Measurements from ENCODE around the gene LURAP1L. TPM values are rescaled to one million over a fixed set of nuclear protein-coding genes. Genes with fewer than 3 reads are reported as not detected.

Gene LURAP1L
- total RNA-seq, 3 donors from 2014 or later, result not detected

DNA sequence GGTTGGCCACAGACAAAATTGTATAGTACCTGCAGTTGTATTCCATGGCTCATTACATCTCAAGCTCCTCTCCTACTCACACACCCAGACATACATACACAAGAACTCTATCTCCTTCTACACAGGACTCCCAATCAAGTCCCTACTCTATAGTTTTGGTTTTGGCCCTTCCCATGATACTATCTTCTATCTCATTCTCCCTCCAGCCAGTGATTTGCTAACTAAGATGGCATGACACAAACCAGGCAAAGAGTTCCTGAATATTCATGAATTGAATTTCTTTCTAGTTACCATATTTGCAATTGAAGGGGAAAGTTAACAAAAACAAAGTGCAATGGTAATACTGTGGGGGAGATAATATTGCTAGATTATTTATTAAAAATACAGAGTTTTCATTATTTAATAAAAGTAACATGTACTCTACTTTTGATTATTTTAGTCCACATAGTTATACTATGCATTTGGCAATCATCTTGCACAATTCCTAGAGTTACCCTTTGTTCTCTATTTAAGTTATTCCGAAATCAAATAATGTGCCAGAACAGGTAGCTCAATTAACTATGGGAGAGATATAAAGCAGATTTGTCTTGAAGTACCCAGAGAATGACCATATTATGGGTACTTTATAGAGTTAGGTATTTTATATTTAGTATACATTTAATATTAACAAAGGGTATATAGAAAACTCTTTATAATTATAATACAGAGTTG lies 9.6 kb upstream of the LURAP1L start:
- Mint-ChIP-seq H3K4me1 (ENCODE audit: low read depth) (no peaks in the 10 kb centered on the region), H3K27me3 (ENCODE audit: low read depth) (no peaks in the 10 kb centered on the region), H3K9me3 (peaks cover 7% of the 10 kb centered on the region), H3K4me3 (no peak overlapping the region), H3K36me3 (ENCODE audit: insufficient read depth) (no peaks in the 10 kb centered on the region)
- no peak for DNase-seq
- ATAC-seq, result no peak

GRCh38 chr9:12766357-12766756 lies 8.5 kb upstream of the LURAP1L start:
- ATAC-seq (no peak), DNase-seq (no peak)
- Mint-ChIP-seq H3K36me3 (ENCODE audit: insufficient read depth) (no peaks in the 10 kb centered on the region), H3K4me3 (no peak overlapping the region), H3K9me3 (peaks cover 5% of the 10 kb centered on the region), H3K4me1 (ENCODE audit: low read depth) (no peaks in the 10 kb centered on the region), H3K27me3 (ENCODE audit: low read depth) (no peaks in the 10 kb centered on the region)

DNA sequence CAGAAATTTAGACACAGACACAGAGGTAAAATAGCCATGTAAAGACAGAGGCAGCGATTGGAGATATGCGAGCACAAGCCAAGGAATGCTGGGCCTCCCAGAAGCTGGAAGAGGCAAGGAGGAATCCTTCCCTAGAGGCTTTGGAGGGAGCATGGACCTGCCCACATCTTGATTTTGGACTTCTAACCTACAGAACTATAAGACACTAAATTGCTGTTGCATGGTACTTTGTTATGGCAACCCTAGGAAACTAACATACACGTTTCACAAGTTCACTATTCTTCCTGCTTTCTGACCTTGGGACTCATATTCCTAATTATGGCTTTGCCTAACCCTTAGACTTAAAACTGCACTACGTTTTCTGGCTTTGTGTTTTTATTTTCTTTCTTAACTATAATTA lies 4.6 kb upstream of the LURAP1L start:
- no peaks in the 10 kb centered on the region for H3K4me1 Mint-ChIP-seq (ENCODE audit: low read depth)
- peaks cover 4% of the 10 kb centered on the region for H3K9me3 Mint-ChIP-seq
- ATAC-seq, result no peak
- H3K27me3 Mint-ChIP-seq (ENCODE audit: low read depth), result peaks cover 5% of the 10 kb centered on the region
- no peaks in the 10 kb centered on the region for H3K36me3 Mint-ChIP-seq (ENCODE audit: insufficient read depth)
- no peak overlapping the region for H3K4me3 Mint-ChIP-seq
- DNase-seq, result no peak

DNA sequence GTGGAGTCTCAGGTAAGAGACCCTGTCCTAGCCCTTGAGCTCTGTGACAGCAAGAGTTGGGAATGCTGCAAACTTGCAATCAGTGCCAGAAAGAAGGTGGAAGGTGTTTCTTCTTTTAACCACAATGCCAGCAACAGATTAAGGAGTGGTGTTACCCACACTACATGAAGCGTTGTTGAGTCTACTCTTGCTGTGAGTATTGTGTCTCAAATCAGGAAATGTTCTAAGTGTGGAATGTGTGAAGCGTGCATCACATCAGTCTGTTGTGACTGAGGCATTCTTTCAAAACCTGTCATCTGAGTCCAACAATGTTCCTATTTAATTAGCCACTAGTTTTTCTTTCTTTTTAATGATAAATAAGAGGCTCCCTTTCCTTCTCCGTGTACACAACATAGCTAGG lies 2.9 kb upstream of the LURAP1L start:
- Mint-ChIP-seq H3K27me3 (ENCODE audit: low read depth) (peaks cover 16% of the 10 kb centered on the region), H3K4me1 (ENCODE audit: low read depth) (no peaks in the 10 kb centered on the region), H3K4me3 (no peak overlapping the region), H3K36me3 (ENCODE audit: insufficient read depth) (no peaks in the 10 kb centered on the region), H3K9me3 (peaks cover 4% of the 10 kb centered on the region)
- DNase-seq, result no peak
- ATAC-seq, result no peak

DNA sequence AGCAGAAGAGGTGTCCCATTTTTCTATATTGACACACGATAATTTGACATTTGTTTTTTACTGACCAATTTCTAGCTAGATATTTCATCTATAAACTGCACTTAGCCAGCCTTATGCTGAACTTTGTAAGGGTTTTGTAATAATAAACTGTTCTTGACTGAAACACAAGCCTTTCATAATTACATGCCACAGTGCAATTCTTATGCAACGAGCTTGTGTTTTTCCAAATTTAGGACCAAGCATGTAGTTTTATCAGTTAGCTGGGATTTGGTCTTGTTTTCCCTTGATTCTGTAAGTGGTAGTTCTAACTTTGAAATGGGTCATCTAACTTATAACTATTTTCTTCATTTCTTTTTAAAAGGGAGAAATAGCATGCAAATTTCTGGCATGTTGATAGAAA lies 1.3 kb upstream of the LURAP1L start:
- H3K4me1 Mint-ChIP-seq (ENCODE audit: low read depth), result no peaks in the 10 kb centered on the region
- no peak for ATAC-seq
- H3K36me3 Mint-ChIP-seq (ENCODE audit: insufficient read depth), result no peaks in the 10 kb centered on the region
- H3K4me3 Mint-ChIP-seq, result no peak overlapping the region
- H3K9me3 Mint-ChIP-seq, result peaks cover 4% of the 10 kb centered on the region
- peaks cover 16% of the 10 kb centered on the region for H3K27me3 Mint-ChIP-seq (ENCODE audit: low read depth)
- DNase-seq, result no peak

DNA sequence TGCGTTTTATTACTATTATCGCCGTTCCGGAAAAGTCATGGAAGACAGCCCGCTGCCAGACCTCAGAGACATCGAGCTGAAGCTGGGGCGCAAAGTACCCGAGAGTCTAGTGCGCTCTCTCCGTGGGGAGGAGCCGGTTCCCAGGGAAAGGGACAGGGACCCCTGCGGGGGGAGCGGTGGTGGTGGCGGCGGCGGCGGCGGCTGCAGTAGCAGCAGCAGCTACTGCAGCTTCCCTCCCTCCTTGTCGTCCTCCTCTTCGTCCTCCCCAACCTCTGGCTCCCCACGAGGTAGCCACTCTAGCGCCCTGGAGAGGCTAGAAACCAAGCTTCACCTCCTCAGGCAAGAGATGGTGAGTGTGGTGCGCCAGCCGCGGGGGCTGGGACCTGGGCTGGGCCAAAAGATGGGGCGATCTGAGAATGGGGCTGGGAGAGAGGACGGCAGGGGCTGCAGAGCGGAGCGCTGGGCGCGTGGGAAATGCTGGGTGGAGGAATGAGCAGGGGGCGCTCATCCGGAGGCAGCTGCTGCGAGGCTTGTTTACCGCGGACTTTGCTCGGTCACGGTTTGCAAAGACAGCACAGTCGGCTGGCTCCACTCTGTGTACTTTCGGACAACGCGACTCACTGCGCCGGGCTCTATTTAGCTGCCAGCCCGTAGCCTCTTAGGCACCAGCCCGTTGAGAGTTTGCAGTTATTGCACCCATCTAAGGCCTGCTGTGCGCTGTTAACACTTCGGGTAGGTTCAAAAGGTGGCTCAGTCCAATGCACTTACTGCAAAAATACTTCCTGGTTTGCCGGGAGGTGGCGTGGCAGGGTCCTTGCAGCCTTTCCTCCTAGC lies 1.1 kb downstream of the LURAP1L start:
- peaks cover 16% of the 10 kb centered on the region for H3K27me3 Mint-ChIP-seq (ENCODE audit: low read depth)
- no peaks in the 10 kb centered on the region for H3K4me1 Mint-ChIP-seq (ENCODE audit: low read depth)
- no peak for DNase-seq
- H3K4me3 Mint-ChIP-seq, result no peak overlapping the region
- no peak for ATAC-seq
- no peaks in the 10 kb centered on the region for H3K36me3 Mint-ChIP-seq (ENCODE audit: insufficient read depth)
- peaks cover 4% of the 10 kb centered on the region for H3K9me3 Mint-ChIP-seq

DNA sequence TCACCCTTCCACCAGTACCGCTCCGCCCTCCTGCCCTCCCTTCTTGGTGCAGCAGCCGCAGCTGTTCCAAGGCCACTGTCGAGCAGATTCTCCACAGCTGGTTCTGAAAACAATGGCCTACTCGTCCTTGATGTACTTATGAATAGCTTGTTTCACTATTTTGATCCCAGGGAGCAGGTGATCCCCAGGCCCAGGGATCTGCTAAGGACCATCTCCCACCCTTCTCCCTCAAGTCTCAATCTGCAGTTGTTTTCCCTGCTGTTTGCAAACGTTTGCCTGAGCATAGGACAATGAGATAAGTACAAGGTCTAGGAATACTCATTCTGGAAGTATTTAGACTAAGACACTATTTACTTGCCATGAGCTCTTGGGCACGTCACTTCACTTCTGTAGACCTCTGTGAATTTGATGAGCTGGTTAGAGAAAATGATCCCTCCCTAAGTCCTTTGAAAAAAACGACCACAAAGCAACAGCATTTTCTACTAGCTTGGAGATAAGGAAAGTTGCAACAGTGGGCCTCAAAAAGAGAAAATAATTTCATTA lies 1.8 kb downstream of the LURAP1L start:
- no peaks in the 10 kb centered on the region for H3K4me1 Mint-ChIP-seq (ENCODE audit: low read depth)
- DNase-seq (no peak), ATAC-seq (no peak)
- H3K4me3 Mint-ChIP-seq, result no peak overlapping the region
- no peaks in the 10 kb centered on the region for H3K36me3 Mint-ChIP-seq (ENCODE audit: insufficient read depth)
- H3K27me3 Mint-ChIP-seq (ENCODE audit: low read depth), result peaks cover 16% of the 10 kb centered on the region
- peaks cover 8% of the 10 kb centered on the region for H3K9me3 Mint-ChIP-seq

DNA sequence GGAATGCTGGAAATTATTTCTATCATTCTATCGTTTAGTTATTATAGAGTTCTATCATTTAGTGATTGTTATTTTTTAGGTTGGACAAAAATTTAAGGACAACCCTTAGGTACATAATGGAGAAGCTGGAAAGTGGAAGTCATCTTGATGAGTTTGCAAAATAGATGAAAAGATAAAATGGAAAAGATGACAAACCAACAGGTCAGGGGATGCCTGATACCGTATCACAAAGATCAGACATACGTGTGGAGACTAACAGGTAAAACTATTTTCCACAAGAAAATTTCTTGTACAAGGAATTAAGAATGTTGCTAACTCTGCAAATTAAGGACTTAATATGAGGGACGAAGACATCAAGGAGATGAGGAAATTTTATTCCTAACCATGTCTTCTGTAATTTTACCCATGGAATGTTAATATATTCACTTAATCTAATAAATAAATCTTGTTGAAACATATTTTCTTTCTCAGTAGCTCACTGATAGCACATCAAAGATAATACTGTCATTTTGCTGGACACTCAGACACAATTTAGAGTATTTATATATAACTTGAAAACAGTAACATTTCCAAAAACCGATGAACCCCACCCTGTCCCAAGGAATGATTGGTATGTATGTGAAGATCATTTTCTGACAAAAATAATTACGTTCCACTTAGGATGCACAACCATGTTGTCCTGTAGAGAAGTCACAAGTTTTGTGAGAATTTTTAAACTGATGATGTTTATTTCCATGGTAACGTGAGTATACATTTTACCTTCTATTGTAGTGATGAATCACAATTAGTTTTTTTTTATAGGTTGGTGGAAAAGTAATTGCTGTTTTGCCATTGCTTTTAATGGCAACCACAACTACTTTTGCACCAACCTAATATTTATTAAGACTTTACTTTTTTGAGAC lies 2.6 kb downstream of the LURAP1L start:
- no peak for ATAC-seq

GRCh38 chr9:12778389-12778788 lies 3.6 kb downstream of the LURAP1L start:
- Mint-ChIP-seq H3K4me3 (no peak overlapping the region), H3K27me3 (ENCODE audit: low read depth) (peaks cover 16% of the 10 kb centered on the region), H3K9me3 (peaks cover 6% of the 10 kb centered on the region), H3K36me3 (ENCODE audit: insufficient read depth) (no peaks in the 10 kb centered on the region), H3K4me1 (ENCODE audit: low read depth) (no peaks in the 10 kb centered on the region)
- ATAC-seq, result no peak
- DNase-seq, result no peak

More for the DNA sequence above, 2.6 kb downstream of the LURAP1L start:
- no peak for DNase-seq
- H3K36me3 Mint-ChIP-seq (ENCODE audit: insufficient read depth), result no peaks in the 10 kb centered on the region
- peaks cover 10% of the 10 kb centered on the region for H3K9me3 Mint-ChIP-seq
- H3K4me1 Mint-ChIP-seq (ENCODE audit: low read depth), result no peaks in the 10 kb centered on the region
- H3K27me3 Mint-ChIP-seq (ENCODE audit: low read depth), result peaks cover 16% of the 10 kb centered on the region
- H3K4me3 Mint-ChIP-seq, result no peak overlapping the region

DNA sequence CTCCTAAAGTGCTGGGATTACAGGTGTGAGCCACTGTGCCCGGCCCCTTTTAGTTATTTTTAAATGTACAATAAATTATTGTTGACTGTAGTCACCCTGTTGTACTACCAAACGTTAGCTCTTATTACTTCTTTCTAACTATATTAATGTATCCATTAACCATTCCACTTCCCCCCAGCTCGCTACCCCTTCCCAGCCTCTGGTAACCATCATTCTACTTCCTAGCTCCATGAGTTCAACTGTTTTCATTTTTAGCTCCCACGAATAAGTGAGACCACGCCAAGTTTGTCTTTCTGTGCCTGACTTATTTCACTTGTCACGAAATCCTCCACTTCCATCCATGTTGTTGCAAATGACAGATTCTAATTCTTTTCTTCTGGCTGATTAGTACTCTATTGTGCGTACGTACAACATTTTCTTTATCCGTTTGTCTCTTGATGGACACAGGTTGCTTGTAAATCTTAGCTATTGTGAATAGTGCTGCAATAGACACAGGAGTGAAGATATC lies 6.5 kb downstream of the LURAP1L start:
- Mint-ChIP-seq H3K27me3 (ENCODE audit: low read depth) (peaks cover 5% of the 10 kb centered on the region), H3K4me1 (ENCODE audit: low read depth) (no peaks in the 10 kb centered on the region), H3K36me3 (ENCODE audit: insufficient read depth) (no peaks in the 10 kb centered on the region), H3K4me3 (no peak overlapping the region), H3K9me3 (peaks cover 18% of the 10 kb centered on the region)
- DNase-seq, result no peak
- no peak for ATAC-seq

DNA sequence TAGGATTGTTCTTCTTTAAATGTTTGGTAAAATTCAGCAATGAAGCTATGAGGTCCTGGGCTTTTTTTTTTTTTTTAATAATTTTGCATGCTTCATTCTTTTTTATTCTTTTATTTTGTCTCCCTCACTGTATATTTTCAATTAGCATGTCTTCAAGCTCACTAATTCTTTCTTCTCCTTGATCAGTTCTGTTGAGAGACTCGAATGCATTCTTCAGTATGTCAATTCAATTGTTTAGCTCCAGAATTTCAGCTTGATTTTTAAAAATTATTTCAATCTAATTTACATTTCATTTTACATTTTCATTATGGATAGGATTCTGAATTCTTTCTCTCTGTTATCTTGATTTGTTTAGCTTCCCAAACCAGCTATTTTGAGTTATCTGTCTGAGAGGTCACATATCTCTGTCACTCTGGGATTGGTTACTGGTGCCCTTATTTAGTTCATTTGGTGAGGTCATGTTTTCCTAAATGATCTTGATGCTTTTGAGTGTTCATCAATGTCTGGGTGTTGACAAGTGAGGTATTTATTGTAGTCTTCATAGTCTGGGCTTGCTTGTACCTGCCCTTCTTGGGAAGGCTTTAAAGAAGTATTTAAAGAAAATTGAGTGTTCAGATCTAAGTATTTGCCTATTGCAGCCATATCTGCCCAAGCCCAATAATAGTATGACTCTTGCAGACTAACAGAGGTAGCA lies 9.1 kb downstream of the LURAP1L start:
- no peaks in the 10 kb centered on the region for H3K36me3 Mint-ChIP-seq (ENCODE audit: insufficient read depth)
- no peak overlapping the region for H3K4me3 Mint-ChIP-seq
- DNase-seq (no peak), ATAC-seq (no peak)
- no peaks in the 10 kb centered on the region for H3K27me3 Mint-ChIP-seq (ENCODE audit: low read depth)
- no peaks in the 10 kb centered on the region for H3K4me1 Mint-ChIP-seq (ENCODE audit: low read depth)
- peaks cover 18% of the 10 kb centered on the region for H3K9me3 Mint-ChIP-seq

DNA sequence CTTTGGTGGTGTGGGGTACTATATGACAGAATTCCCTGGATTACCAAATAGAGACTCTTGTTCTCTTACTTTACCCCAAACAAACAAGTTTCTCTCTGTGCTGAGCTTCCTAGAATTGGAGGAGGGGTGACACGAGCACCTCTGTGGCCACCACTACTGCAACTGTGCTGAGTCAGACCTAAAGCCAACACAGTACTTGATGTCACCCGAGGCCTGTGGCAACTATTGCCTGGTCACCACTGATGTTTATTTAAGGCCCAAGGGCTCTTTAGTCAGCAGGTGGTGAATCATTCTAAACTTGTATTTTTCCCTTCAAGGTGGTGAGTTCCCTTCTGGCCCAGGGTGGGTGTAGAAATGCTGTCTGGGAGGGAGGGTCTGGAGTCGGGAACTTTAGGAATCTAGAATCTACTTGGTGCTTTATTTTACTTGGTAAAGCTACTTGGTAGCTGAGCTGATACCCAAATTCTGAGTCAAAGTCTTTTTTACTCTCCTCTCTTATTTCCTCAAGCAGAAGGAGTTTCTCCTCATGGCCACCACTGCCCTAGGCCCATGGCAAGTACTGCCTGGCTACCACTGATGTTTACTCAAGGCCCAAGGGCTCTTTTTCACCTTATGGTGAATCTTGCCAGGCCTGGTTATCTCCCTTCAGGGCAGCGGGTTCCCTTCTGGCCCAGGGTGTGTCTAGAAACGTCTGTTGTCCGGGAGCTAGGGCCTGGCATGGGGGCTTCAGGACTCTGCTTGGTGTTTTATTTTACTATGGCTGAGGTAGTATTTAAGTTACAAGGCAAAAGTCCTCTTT lies 9.8 kb downstream of the LURAP1L start:
- Mint-ChIP-seq H3K4me1 (ENCODE audit: low read depth) (no peaks in the 10 kb centered on the region), H3K36me3 (ENCODE audit: insufficient read depth) (no peaks in the 10 kb centered on the region), H3K27me3 (ENCODE audit: low read depth) (no peaks in the 10 kb centered on the region), H3K4me3 (no peak overlapping the region), H3K9me3 (peaks cover 18% of the 10 kb centered on the region)
- ATAC-seq (no peak), DNase-seq (no peak)

DNA sequence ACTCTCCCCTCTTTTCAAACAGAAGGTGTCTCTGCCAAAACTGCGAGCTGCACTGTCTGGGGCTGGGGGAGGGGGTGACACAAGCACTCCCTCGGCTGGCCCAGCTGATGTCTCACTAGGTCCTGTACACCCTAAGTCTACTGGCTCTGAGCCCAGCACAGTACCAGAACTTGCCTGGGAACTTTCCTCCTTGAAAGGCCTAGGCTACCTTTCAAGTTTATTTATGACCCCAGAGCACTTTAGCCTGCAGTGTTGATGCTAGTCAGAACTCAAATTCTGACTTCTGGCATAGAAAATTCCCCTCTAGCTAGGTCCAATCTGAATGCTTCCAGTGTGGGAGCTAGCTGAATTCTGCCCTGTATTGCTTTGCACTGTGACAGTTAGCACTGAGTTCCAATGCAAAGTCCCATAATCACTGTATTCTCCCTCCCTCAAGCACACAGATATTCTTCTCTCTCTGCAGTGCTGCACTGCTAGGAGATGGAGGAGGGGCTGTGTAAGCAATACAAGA lies 10.5 kb downstream of the LURAP1L start:
- H3K4me3 Mint-ChIP-seq, result no peak overlapping the region
- DNase-seq, result no peak
- H3K4me1 Mint-ChIP-seq (ENCODE audit: low read depth), result no peaks in the 10 kb centered on the region
- no peaks in the 10 kb centered on the region for H3K27me3 Mint-ChIP-seq (ENCODE audit: low read depth)
- no peak for ATAC-seq
- no peaks in the 10 kb centered on the region for H3K36me3 Mint-ChIP-seq (ENCODE audit: insufficient read depth)
- peaks cover 18% of the 10 kb centered on the region for H3K9me3 Mint-ChIP-seq

Data from activated T-cell treated with anti-CD3 and anti-CD28 coated beads, Interleukin-2, amount 50 U/mL, for 4 hours (primary cell).